Tibial nerve (tissue), 4 donors: ENCODE measurements around the gene UMPS. TPM values are rescaled to one million over a fixed set of nuclear protein-coding genes. Genes with fewer than 3 reads are reported as not detected.

Source experiments
- DNase-seq, 2 donors: peaks; one replicate each; pipeline ENCODE4 v3.0.0-alpha.2; 2019; ENCODE audit warnings: low spot score in 2 of 2
- H3K27ac ChIP-seq, 4 donors: fragments of 200-600 bp; sonication (generic) in 3 of 4; one replicate each; pipeline ENCODE4 v1.5.1; 2017 to 2019; ENCODE audit warnings: mild to moderate bottlenecking in 1 of 4
- H3K27me3 ChIP-seq, 2 donors: fragments of 200-600 bp; sonication (generic) in 1 of 2; one replicate each; pipeline versions ENCODE4 v1.5.1 to v1.6.0; 2017 to 2019
- H3K36me3 ChIP-seq, 3 donors: fragments of 200-600 bp; sonication (generic); one replicate each; pipeline ENCODE4 v1.5.1; 2018 to 2019
- H3K4me1 ChIP-seq, 4 donors: fragments of 200-600 bp; sonication (generic) in 3 of 4; one replicate each; pipeline ENCODE4 v1.5.1; 2017 to 2019
- H3K4me3 ChIP-seq, 4 donors: fragments of 200-600 bp; sonication (generic) in 3 of 4; one replicate each; pipeline ENCODE4 v1.5.1; 2017 to 2019; ENCODE audit warnings: mild to moderate bottlenecking in 1 of 4, moderate library complexity in 1 of 4
- H3K9me3 ChIP-seq, 4 donors: fragments of 200-600 bp; sonication (generic) in 3 of 4; one replicate each; pipeline ENCODE4 v1.5.1; 2017 to 2019
- EP300 ChIP-seq, 2 donors: sonication (generic); formaldehyde crosslinking; IDR thresholded peaks; one replicate each; pipeline ENCODE4 v1.6.1; 2017; ENCODE audit warnings: antibody characterized with exemption in 2 of 2, mild to moderate bottlenecking in 1 of 2
- POLR2A ChIP-seq, 2 donors: fragments of 450-650 bp; IDR thresholded peaks; one replicate each; pipeline ENCODE4 v1.6.1; 2017; ENCODE audit warnings: antibody characterized with exemption in 2 of 2, mild to moderate bottlenecking in 2 of 2, moderate library complexity in 2 of 2
- WGBS, 2 donors: methylation state at CpG; one replicate each; pipeline ENCODE4 v1.1.5; 2018; 5-methylcytosine and 5-hydroxymethylcytosine counted together
- total RNA-seq, 4 donors: library from RNA; depleted of rRNA; stranded (reverse); fragments of >200 nt; gene quantifications; one replicate each; pipeline ENCODE4 v1.1.0, GENCODE V29; 2016
- TF ChIP-seq, protein P1 (sequence below), 5 experiments: fragments of 200-600 bp in 3 of 5; fragments of 450-650 bp in 2 of 5; sonication (generic) in 3 of 5; IDR thresholded peaks; one replicate each; pipeline ENCODE4 v1.5.1; 2016 to 2019; ENCODE audit warnings: antibody characterized with exemption in 5 of 5, mild to moderate bottlenecking in 3 of 5, moderate library complexity in 2 of 5

UMPS gene
- total RNA-seq, 4 donors from 2014 or later, result 11.0 to 34.5 (median 16.2) TPM

- no peaks in the 10 kb centered on the region for H3K27me3 ChIP-seq
- no peaks in the 10 kb centered on the region for H3K9me3 ChIP-seq
- peak overlapping the region in 2 of 4 donors; percentile 44 to 61 for H3K27ac ChIP-seq
- H3K4me3 ChIP-seq, result no peak overlapping the region
- TF ChIP-seq EP300 (IDR thresholded peaks at IDR 0.05) (no peak), POLR2A (IDR thresholded peaks at IDR 0.05) (no peak)
- TF ChIP-seq, protein P1, sequence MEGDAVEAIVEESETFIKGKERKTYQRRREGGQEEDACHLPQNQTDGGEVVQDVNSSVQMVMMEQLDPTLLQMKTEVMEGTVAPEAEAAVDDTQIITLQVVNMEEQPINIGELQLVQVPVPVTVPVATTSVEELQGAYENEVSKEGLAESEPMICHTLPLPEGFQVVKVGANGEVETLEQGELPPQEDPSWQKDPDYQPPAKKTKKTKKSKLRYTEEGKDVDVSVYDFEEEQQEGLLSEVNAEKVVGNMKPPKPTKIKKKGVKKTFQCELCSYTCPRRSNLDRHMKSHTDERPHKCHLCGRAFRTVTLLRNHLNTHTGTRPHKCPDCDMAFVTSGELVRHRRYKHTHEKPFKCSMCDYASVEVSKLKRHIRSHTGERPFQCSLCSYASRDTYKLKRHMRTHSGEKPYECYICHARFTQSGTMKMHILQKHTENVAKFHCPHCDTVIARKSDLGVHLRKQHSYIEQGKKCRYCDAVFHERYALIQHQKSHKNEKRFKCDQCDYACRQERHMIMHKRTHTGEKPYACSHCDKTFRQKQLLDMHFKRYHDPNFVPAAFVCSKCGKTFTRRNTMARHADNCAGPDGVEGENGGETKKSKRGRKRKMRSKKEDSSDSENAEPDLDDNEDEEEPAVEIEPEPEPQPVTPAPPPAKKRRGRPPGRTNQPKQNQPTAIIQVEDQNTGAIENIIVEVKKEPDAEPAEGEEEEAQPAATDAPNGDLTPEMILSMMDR (IDR thresholded peaks at IDR 0.05), result no peak
- no peak for DNase-seq
- WGBS, 2 donors, result 75 to 78% methylated on average over 2 of the region's 2 CpGs
- peaks cover 0 to 64% (median 35%) of the 10 kb centered on the region in 4 donors for H3K4me1 ChIP-seq
- H3K36me3 ChIP-seq, result peaks cover 0 to 35% (median 0%) of the 10 kb centered on the region in 3 donors
Observed at GRCh38 chr3:124771083-124771445, 40.8 kb downstream of the UMPS start.

DNA sequence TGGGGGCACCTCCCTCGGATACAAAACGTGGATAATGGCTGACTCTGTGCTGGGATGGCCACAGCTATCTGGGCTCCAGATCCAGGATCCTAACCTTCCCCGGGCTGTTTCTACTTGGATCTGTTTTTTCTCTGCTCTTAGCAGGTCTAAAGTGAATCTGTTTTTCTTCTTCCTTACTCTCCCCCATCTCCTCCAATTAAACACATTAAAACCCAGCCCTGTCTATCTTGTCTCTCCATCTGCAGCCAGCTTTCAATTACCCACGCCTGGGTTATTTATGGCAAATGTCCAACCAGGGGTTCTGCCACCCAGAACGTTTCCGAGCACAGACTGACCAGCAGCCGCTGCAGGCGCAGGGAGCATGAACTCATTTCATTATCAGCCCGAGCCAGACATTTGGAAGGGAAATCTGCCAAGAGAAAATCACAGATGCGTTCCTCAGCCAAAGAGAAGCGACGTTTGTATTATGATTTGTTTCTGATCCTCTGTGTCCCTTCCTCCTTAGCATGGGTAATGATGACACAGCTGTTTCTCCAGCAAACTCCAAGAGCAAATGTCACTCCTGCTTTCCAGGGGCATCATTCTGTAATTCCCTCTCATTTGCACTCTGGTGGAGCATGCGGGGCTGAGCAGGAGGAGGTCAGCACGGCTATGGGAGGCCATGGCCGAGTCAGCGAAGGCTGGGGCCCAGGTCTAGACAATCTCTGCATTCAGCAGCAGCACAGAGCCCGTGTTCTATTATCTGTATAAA, 42.0 kb downstream of the UMPS start:
- peak in 1 of 2 donors; percentile 39 for DNase-seq
- WGBS, 2 donors, result 4 to 13% methylated on average over 17 of the region's 17 CpGs
- H3K36me3 ChIP-seq, result peaks cover 0 to 27% (median 0%) of the 10 kb centered on the region in 3 donors
- no peak overlapping the region for H3K4me3 ChIP-seq
- peak overlapping the region in 2 of 4 donors; percentile 10 to 44 for H3K27ac ChIP-seq
- H3K4me1 ChIP-seq, result peaks cover 0 to 68% (median 35%) of the 10 kb centered on the region in 4 donors
- H3K27me3 ChIP-seq, result no peaks in the 10 kb centered on the region
- TF ChIP-seq, protein P1 (IDR thresholded peaks at IDR 0.05), result no peak
- peak in 1 of 2 donors; percentile 69 for TF ChIP-seq EP300 (IDR thresholded peaks at IDR 0.05)
- no peaks in the 10 kb centered on the region for H3K9me3 ChIP-seq

DNA sequence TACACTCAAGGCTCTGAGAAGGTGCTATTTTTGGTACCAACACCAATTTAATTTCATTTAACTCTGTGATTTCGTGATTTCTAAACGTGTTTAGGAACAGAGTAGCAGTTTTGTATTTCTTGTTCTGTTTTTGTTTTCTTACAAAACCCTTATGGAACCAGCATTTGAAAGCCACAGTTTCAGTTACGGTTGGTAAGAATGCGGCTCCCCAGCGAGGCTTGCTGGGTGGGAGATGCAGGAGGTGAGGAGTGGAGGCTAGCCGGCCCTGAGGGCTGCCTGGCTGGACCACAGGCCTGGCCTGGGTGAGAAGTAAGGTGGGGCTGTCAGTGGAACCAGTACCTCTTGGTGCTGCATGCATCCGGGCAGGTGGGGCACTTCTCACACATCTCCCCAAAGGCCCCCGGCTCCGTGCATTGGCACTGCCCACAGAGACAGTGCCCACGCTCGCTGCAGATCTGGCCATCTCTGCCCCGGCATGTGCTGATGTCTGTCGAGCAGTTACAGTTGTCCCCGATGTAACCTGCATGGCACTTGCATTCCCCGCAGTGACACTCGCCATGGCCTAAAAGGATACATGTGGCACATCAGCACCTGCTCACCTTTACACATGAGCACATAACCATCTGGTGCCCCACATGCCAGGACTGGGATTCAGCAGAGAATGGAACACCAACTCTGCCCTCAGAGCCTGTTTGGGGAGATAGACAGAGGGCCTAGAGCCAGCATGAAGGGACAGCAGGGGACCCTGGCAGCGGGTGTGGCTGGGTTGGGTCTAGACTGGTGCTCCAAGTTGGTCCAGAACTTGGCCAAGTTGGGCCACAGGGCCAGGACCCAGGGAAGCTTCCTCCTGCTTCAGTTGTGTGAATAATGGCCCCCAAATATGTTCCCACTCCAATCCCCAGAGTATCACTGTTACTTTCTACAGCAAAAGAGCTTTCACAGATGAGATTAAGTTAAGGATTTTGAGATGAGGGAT, 43.4 kb downstream of the UMPS start:
- 89 to 94% methylated on average over 17 of the region's 17 CpGs for WGBS, 2 donors
- Histone ChIP-seq H3K36me3 (peaks cover 0 to 17% (median 0%) of the 10 kb centered on the region in 3 donors), H3K9me3 (no peaks in the 10 kb centered on the region), H3K27me3 (no peaks in the 10 kb centered on the region), H3K27ac (peak overlapping the region in 3 of 4 donors; percentile 19 to 74 (median 44)), H3K4me1 (peaks cover 0 to 74% (median 35%) of the 10 kb centered on the region in 4 donors), H3K4me3 (no peak overlapping the region)
- DNase-seq, result no peak
- TF ChIP-seq EP300 (IDR thresholded peaks at IDR 0.05) (no peak), POLR2A (IDR thresholded peaks at IDR 0.05) (no peak)
- TF ChIP-seq, protein P1 (IDR thresholded peaks at IDR 0.05), result no peak

DNA sequence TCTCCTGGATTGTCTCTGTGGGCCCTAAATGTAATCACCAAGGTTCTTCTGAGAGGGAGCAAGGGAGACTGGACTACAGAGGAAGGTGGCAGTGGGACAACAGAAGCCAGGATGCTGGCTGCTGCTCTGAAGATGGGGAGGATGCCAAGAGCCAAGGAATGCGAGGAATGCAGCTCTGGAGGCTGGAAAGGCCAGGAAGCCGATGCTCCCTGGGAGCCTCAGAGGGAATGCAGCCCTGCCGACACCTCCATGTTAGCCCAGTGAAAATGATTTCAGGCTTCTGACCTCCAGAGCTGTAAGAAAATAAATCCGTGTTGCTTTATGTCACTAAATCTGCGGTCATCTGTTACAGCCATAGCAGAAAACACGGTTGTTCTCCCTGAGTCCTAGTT, 44.1 kb downstream of the UMPS start:
- Histone ChIP-seq H3K27ac (peak overlapping the region; percentile 17 to 74 (median 32)), H3K4me1 (peaks cover 0 to 79% (median 38%) of the 10 kb centered on the region in 4 donors)

More for the DNA sequence above, 44.1 kb downstream of the UMPS start:
- WGBS, 2 donors, result 26 to 33% methylated on average over 6 of the region's 6 CpGs
- peaks cover 0 to 10% (median 0%) of the 10 kb centered on the region in 3 donors for H3K36me3 ChIP-seq
- no peaks in the 10 kb centered on the region for H3K27me3 ChIP-seq
- DNase-seq, result no peak
- no peak overlapping the region for H3K4me3 ChIP-seq
- no peaks in the 10 kb centered on the region for H3K9me3 ChIP-seq
- TF ChIP-seq POLR2A (IDR thresholded peaks at IDR 0.05) (no peak), EP300 (IDR thresholded peaks at IDR 0.05) (no peak)
- TF ChIP-seq, protein P1 (IDR thresholded peaks at IDR 0.05), result no peak
